ENCODE results near the gene AGTPBP1. TPM values are rescaled to one million over a fixed set of nuclear protein-coding genes. Genes with fewer than 3 reads are reported as not detected.

The AGTPBP1 gene
- total and polyA plus RNA-seq, 2 of the 8 experiments (the other 6 are each of a cell fraction or from before 2014, with no cell fraction given), result 13.4 to 65.2 TPM

- H3K27ac ChIP-seq (ENCODE audit: low read depth, low read length), result no peak overlapping the region
- H2BK12ac ChIP-seq (ENCODE audit: low read depth, low read length), result no peak overlapping the region
- no peak overlapping the region for H3K4ac ChIP-seq (replicated peaks; ENCODE audit: insufficient read length, low read depth, low read length)
- DNase-seq (ENCODE audit: low read depth in 1 of 2, low spot score in 2 of 2) (no peak), FAIRE-seq (no peak)
- no peak overlapping the region for H3K9ac ChIP-seq (replicated peaks in 1 of 4; ENCODE audit: extremely low read depth in 1 of 4, low read depth in 3 of 4, low read length in 3 of 4)
- no peak overlapping the region for H2AK5ac ChIP-seq (ENCODE audit: low read depth, low read length)
- H3K23me2 ChIP-seq (ENCODE audit: low read depth, low read length), result peaks cover 5% of the 10 kb centered on the region; the same call in 1 of the 2 replicates
- H2AFZ ChIP-seq (ENCODE audit: low read length), result no peak overlapping the region
- H3K9me3 ChIP-seq (ENCODE audit: insufficient read depth in 2 of 2, low read depth in 1 of 2, low read length in 1 of 2), result no peaks in the 10 kb centered on the region
- H2BK15ac ChIP-seq (ENCODE audit: low read length), result no peak overlapping the region
- H4K8ac ChIP-seq (ENCODE audit: extremely low read depth, insufficient read depth, low read length), result no peak overlapping the region
- H3K79me2 ChIP-seq (ENCODE audit: control insufficient read depth in 1 of 2, insufficient read depth in 2 of 2, low read length in 2 of 2), result peaks cover 14 to 83% of the 10 kb centered on the region in 2 experiments
- H4K5ac ChIP-seq (ENCODE audit: insufficient read length, low read depth, low read length), result no peak overlapping the region
- peaks cover 0 to 2% (median 0%) of the 10 kb centered on the region in 4 experiments; a peak in 3 of 7 replicates for H3K4me1 ChIP-seq (replicated peaks in 1 of 4; ENCODE audit: control insufficient read depth in 3 of 4, insufficient read depth in 4 of 4, low read length in 3 of 4)
- no peak overlapping the region for H3K23ac ChIP-seq (ENCODE audit: insufficient read length)
- no peak overlapping the region for H2BK20ac ChIP-seq (ENCODE audit: low read length)
- no peak overlapping the region for H3K14ac ChIP-seq (ENCODE audit: insufficient read length)
- H3K27me3 ChIP-seq (replicated peaks in 1 of 4; ENCODE audit: control insufficient read depth in 3 of 4, extremely low read depth in 1 of 4, insufficient read depth in 3 of 4, low read length in 3 of 4), result no peaks in the 10 kb centered on the region
- WGBS, 2 experiments (ENCODE audit: extremely low coverage in 1 of 2, insufficient coverage in 1 of 2, insufficient read length in 1 of 2, insufficient replicate concordance in 2 of 2, low coverage in 1 of 2, low lambda C conversion rate in 2 of 2, missing lambda C conversion rate in 1 of 2), result 83% methylated on average over 3 of the region's 3 CpGs; no CpG with 5 or more reads in 1 of the 2 experiments
- H3K18ac ChIP-seq (ENCODE audit: extremely low read depth, low read length), result no peak overlapping the region
- TF ChIP-seq MAFK (IDR thresholded peaks at IDR 0.05; ENCODE audit: low read depth, low read length) (no peak), BCL11A (IDR thresholded peaks at IDR 0.05; ENCODE audit: low read depth in 2 of 2, low read length in 2 of 2) (no peak), SAP30 (IDR thresholded peaks at IDR 0.05; ENCODE audit: insufficient read depth, insufficient replicate concordance, low read length) (no peak), KDM1A (IDR thresholded peaks at IDR 0.05; ENCODE audit: borderline replicate concordance, low read length) (no peak), GTF2F1 (IDR thresholded peaks at IDR 0.05; ENCODE audit: borderline replicate concordance, low read depth, low read length) (no peak), NRF1 (IDR thresholded peaks at IDR 0.05; ENCODE audit: low read depth, low read length) (no peak), EP300 (IDR thresholded peaks at IDR 0.05; ENCODE audit: borderline replicate concordance in 1 of 2, low read depth in 2 of 2, low read length in 2 of 2) (no peak), SIRT6 (IDR thresholded peaks at IDR 0.05; ENCODE audit: low read length) (no peak), POU5F1 (IDR thresholded peaks at IDR 0.05; ENCODE audit: low read depth, low read length) (no peak), SRF (IDR thresholded peaks at IDR 0.05; ENCODE audit: low read depth, low read length) (no peak), ATF3 (IDR thresholded peaks at IDR 0.05; ENCODE audit: insufficient read depth, low read depth, low read length) (no peak), TCF12 (IDR thresholded peaks at IDR 0.05; ENCODE audit: low read depth, low read length) (no peak), CTBP2 (IDR thresholded peaks at IDR 0.05; ENCODE audit: borderline replicate concordance, insufficient read depth, insufficient read length, low read length) (no peak)
- no peak overlapping the region for H3K4me2 ChIP-seq (ENCODE audit: insufficient read depth in 1 of 2, low read depth in 2 of 2, low read length in 2 of 2)
- no peak overlapping the region for H3K56ac ChIP-seq (replicated peaks; ENCODE audit: insufficient read length, low read depth, low read length)
- peaks cover 3% of the 10 kb centered on the region; the same call in 1 of the 2 replicates for H3K79me1 ChIP-seq (ENCODE audit: low read depth, low read length)
- ChIA-PET POLR2A (ENCODE audit: partially characterized antibody) (interaction anchor here (0.9 kb wide), 1 partner anchor 14 kb away, joined by 4 read pairs; no protein-coding TSS in a partner anchor), CTCF (ENCODE audit: partially characterized antibody) (interaction anchor here (1.1 kb wide), 1 partner anchor 20 kb away, joined by 3 read pairs; no protein-coding TSS in a partner anchor)
- H3K36me3 ChIP-seq (ENCODE audit: control insufficient read depth in 2 of 4, insufficient read depth in 4 of 4, low read length in 3 of 4), result no peaks in the 10 kb centered on the region
- no peak overlapping the region for H4K91ac ChIP-seq (replicated peaks; ENCODE audit: insufficient read length, low read length)
- no peak overlapping the region for H2BK120ac ChIP-seq (replicated peaks; ENCODE audit: low read depth, low read length)
- H4K20me1 ChIP-seq (replicated peaks in 1 of 2; ENCODE audit: control insufficient read depth in 1 of 2, insufficient read depth in 2 of 2, low read length in 2 of 2), result peaks cover 3 to 9% of the 10 kb centered on the region in 2 experiments
- no peak overlapping the region for H2BK5ac ChIP-seq (ENCODE audit: low read depth, low read length)
- no peak overlapping the region for H3K4me3 ChIP-seq (ENCODE audit: extremely low read depth in 1 of 4, insufficient read depth in 2 of 4, low read depth in 3 of 4, low read length in 4 of 4)
Observed at GRCh38 chr9:85737671-85738070, 4.1 kb downstream of the AGTPBP1 start.

All from H1 (cell line).